Activated CD4-positive, alpha-beta T cell treated with anti-CD3 and anti-CD28 coated beads, Interleukin-2, Interleukin-4, amounts not matched to agents 100 ng/mL and 50 ng/mL, durations not matched to agents 16 hours and 8 hours (primary cell): ENCODE results near the gene MAP2.
"Not testable (repeated sequence)": the region's sequence is repeated elsewhere in the genome, so short reads cannot be mapped to it uniquely, and the experiment has no call there.

Experiments used
- DNase-seq: peaks from one replicate; pipeline ENCODE4 v3.0.0-alpha.2; 2020; ENCODE audit warnings: low spot score

The MAP2 gene

GRCh38 chr2:209473930-209474419 is 50.1 kb downstream of the MAP2 start:
- DNase-seq, result no peak

GRCh38 chr2:209474960-209475359 is 51.1 kb downstream of the MAP2 start:
- no peak for DNase-seq

GRCh38 chr2:209476367-209477208 is 52.7 kb downstream of the MAP2 start:
- DNase-seq, result no peak

DNA sequence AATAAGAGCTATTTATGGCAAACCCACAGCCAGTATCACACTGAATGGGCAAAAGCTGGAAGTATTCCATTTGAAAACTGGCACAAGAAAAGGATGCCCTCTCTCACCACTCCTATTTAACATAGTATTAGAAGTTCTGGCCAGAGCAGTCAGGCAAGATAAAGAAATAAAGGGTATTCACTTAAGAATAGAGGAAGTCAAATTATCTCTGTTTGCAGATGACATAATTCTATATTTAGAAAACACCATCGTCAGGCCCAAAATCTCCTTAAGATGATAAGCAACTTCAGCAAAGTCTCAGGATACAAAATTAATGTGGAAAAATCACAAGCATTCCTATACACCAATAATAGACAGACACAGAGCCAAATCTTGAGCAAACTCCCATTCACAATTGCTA is 68.4 kb downstream of the MAP2 start:
- DNase-seq, result not testable (repeated sequence)

GRCh38 chr2:209495068-209495620 is 71.3 kb downstream of the MAP2 start:
- not testable (repeated sequence) for DNase-seq

- no peak for DNase-seq
Observed at GRCh38 chr2:209495855-209496585, 72.2 kb downstream of the MAP2 start.

GRCh38 chr2:209496586-209496982 is 72.7 kb downstream of the MAP2 start:
- DNase-seq, result no peak

GRCh38 chr2:209498614-209499013 is 74.8 kb downstream of the MAP2 start:
- DNase-seq, result no peak

DNA sequence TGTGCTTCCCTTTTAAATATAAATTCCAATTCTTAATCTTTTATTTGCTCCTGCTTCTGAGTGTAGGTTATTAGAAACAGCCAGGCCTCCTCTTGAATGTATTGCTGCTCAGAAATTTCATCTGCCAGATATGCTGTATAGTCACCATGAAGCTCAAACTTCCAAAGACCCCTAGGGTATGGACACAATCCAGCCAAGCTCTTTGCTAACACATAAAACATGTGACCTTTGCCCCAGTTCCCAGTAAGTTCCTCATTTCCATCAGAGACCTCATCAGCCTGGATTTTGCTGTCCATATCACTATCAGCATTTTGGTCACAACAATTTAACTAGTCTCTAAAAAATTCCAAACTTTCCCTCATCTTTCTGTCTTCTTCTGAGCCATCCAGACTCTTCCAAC is 75.2 kb downstream of the MAP2 start:
- no peak for DNase-seq

- DNase-seq, result no peak
Observed at GRCh38 chr2:209501579-209501978, 77.7 kb downstream of the MAP2 start.

DNA sequence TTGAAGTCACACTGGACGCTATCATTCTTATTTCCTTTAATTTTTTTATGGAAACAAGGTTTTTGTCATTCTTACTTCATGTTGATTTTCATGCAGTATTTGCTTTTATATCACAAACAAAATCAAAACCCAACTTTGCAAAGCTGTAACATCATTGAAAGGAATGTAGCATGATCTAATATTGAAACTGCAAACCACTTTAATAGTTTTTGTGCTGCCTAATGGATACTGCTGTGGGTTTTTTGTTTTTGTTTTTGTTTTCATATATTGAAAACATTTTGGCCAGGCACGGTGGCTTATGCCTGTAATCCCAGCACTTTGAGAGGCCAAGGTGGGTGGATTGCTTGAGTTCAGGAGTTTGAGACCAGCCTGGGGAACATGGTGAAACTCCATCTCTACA is 81.6 kb downstream of the MAP2 start:
- DNase-seq, result no peak

- no peak for DNase-seq
Observed at GRCh38 chr2:209508255-209508654, 84.4 kb downstream of the MAP2 start.

- no peak for DNase-seq
Observed at GRCh38 chr2:209511637-209512036, 87.8 kb downstream of the MAP2 start.

GRCh38 chr2:209512971-209513370 is 89.1 kb downstream of the MAP2 start:
- DNase-seq, result no peak

- no peak for DNase-seq
Observed at GRCh38 chr2:209517436-209517835, 93.6 kb downstream of the MAP2 start.

- no peak for DNase-seq
Observed at GRCh38 chr2:209519271-209519670, 95.4 kb downstream of the MAP2 start.

DNA sequence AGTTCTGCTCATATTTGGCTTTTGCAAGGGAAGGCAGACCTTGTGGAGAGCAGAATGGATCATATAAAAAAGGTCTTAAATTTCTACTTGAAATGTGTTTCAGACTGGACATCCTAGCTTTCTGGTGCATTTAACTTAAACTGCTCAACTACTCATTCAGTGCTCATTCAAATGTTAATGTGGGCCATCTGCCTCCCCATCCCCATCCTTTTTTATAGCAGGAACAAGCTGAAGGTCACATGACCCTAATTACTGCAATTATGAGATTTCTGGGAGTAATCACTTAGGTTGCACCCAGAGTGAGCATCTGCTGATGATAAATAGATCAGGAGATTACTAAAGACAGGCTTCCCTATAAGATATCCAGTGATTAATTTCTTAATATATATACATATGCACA is 96.1 kb downstream of the MAP2 start:
- DNase-seq, result no peak

DNA sequence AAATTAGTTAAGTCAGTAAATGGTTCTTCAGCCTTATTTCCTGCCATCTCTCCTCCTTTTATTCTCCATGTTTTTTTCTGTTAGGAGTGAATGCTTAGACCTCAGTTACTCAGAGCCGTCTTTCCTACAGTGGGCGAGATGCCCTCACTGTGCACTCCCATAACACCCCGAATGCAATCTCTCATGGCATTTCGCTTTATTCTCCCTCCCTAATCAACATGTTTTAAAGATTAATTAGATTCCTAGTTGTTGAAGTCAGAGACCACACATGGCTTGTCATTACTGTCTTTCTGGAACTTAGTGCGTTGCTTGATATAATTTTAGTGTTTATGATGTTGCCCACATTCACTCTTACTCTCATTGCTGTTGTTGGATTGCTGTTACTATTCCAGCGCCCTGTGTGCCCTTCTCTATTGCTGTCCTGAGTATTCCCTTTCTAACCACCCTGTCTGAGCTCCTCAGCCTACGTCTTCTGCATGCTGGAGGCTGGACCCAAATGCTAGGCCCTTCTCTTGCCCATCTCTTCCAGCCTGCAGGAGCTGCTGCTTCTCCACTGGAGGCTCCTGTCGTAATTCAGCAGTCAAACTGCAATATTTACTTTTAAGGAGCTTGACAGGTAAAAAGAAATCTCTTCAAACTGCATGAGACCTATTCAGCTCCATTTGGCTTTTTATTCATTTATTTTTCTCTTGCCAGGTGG is 99.3 kb downstream of the MAP2 start:
- no peak for DNase-seq

- no peak for DNase-seq
Observed at GRCh38 chr2:209523867-209524266, 100.0 kb downstream of the MAP2 start.

- no peak for DNase-seq
Observed at GRCh38 chr2:209525331-209525730, 101.5 kb downstream of the MAP2 start.

GRCh38 chr2:209525834-209526281 is 102.0 kb downstream of the MAP2 start:
- no peak for DNase-seq

GRCh38 chr2:209526561-209526960 is 102.7 kb downstream of the MAP2 start:
- no peak for DNase-seq
